ENCODE data around the gene TMEM45A. TPM values are rescaled to one million over a fixed set of nuclear protein-coding genes. Genes with fewer than 3 reads are reported as not detected.

The TMEM45A gene
- total RNA-seq, 1 experiment from 2014 or later = 0.11 TPM

Other genes with a start within 250 kb of the TMEM45A start
- gene TBC1D23, start 231.6 kb upstream of the TMEM45A start, total RNA-seq (2014; rRNA removed; shearing (Covaris generic); ENCODE audit: low replicate concordance) = 8.3 and 20.6 TPM in 2 replicates
- 63.2 and 74.5 TPM in 2 replicates for gene NIT2, start 157.9 kb upstream of the TMEM45A start, total RNA-seq (2014; rRNA removed; shearing (Covaris generic); ENCODE audit: low replicate concordance)
- gene TOMM70, start 91.5 kb upstream of the TMEM45A start, total RNA-seq (2014; rRNA removed; shearing (Covaris generic); ENCODE audit: low replicate concordance) = 43.1 and 45.1 TPM in 2 replicates
- gene LNP1, start 91.1 kb upstream of the TMEM45A start, total RNA-seq (2014; rRNA removed; shearing (Covaris generic); ENCODE audit: low replicate concordance) = 3.4 and 6.0 TPM in 2 replicates
- gene ADGRG7, start 117.0 kb downstream of the TMEM45A start, total RNA-seq (2014; rRNA removed; shearing (Covaris generic); ENCODE audit: low replicate concordance) = not detected in 2 replicates
- gene TFG, start 216.9 kb downstream of the TMEM45A start, total RNA-seq (2014; rRNA removed; shearing (Covaris generic); ENCODE audit: low replicate concordance) = 29.4 and 65.3 TPM in 2 replicates

Data from Karpas-422 (cell line).